ENCODE measurements around the gene AGMAT.

Gene AGMAT

DNA sequence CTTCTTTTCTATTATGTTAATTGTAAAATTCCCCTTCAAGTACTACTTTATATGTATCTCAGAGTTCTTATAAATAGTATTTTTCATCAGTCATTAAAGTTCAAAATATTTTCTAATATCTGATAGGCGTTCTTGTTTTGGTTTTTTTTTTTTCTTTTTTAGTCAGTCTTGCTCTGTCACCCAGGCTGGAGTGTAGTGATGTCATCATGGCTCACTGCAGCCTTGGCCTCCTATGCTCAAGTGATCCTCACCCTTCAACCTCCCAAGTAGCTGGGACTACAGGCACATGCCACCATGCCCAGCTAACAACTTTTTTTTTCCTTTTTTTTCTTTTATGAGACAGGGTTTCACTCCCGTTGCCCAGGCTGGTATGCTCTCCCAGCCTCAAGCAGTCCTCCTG is 27.3 kb downstream of the AGMAT start:
- DNase-seq, result no peak

- no peak for DNase-seq
Observed at GRCh38 chr1:15557008-15557407, 27.8 kb downstream of the AGMAT start.

GRCh38 chr1:15550573-15550972 is 34.3 kb downstream of the AGMAT start:
- no peak for DNase-seq

DNA sequence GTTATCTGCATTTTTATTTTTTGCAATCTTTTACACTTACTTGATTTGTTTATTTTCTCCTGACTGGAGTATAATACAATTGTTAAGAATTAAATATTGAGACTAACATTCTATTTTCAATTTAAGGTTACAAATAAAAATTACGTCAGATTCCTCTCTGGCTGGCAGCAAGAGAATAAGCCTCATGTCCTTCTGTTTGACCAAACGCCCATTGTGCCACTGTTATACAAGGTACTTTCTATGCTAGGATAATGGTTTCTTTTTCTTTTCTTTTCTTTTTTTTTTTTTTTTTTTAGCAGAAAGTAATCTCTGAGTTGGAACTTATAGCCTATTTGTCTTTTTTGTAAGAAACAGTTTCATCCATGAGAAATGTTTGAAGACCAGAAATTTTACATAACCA is 38.2 kb downstream of the AGMAT start:
- DNase-seq, result no peak

DNA sequence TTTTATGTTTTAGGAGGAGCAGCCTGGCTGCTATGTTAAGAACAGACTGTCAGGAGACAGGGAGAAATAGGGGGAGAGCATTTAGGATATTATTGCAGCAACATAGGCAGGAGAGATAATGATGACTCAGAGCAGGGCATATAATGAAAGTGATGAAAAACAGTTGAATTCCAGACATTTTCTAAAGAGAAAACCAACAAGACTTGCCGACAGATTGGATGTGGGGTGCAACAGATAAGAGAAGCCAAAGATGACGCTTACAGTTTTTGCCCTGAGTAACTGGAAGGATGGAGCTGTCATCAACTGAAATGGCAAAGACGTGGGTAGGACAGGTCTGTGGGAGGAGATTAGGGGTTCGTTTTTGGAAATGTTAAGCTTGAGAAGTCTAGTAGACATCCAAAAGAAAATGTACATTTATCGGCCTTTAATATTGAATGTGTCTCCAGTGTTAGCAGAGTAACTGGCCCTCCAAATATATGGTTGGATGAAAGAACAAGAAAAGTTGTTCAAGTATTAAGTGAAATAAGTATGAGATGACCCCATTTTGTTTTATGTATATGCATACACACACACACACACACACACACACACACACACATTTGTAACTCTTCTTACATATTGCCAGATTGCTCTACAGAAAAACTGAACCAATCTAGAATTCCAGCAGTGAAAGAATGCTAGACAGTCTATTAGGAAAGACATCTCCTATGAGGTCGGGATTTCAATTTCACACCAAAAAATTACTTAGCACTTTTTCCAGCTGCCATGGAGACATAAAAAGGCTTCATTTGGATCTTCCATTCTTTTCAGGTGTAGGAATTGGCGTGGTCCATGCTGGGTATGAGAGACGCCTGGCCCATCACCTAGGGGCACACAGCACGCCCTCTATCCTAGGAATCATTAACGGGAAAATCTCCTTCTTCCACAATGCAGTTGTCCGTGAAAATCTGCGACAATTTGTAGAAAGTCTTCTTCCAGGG is 41.0 kb downstream of the AGMAT start:
- no peak for DNase-seq

GRCh38 chr1:15543251-15543588 is 41.6 kb downstream of the AGMAT start:
- DNase-seq, result no peak

DNA sequence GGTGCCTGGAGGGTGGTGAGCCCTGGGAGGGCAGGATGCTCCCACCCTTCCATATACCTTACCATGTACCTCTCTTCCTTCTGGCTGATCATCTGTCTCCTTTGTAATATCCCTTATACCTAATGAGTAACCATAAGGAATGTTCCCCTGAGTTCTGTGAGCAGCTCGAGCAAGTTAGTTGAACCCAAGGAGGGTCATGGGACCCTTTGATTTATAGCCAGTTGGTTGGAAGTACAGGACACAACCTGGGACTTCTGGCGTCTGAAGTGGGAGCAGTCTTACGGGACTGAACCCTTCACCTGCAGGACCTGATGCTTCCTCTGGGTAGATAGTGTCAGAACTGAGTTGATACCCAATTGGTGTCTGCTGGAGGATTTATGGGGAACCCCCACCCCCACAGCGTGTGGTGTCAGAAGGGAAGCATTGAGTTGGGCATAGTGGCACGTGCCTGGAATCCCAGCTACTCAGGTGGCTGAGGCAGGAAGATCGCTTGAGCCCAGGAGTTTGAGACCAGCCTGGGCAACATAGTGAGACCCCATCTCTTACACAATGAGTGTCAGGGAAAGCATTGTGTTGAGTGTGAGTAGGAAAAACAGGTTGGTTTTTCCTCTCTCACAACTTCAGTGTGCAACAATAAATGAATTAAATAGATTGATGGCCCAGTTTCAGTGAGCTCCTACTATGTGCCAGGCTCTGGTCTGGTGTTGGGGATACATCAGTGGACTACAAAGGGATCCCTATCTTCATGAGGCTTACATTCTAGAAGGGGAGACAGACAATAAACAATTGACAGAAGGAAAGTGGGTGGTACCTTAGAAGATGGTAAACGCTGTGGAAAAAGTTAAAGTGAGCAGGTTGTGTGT is 42.2 kb downstream of the AGMAT start:
- DNase-seq, result no peak

DNA sequence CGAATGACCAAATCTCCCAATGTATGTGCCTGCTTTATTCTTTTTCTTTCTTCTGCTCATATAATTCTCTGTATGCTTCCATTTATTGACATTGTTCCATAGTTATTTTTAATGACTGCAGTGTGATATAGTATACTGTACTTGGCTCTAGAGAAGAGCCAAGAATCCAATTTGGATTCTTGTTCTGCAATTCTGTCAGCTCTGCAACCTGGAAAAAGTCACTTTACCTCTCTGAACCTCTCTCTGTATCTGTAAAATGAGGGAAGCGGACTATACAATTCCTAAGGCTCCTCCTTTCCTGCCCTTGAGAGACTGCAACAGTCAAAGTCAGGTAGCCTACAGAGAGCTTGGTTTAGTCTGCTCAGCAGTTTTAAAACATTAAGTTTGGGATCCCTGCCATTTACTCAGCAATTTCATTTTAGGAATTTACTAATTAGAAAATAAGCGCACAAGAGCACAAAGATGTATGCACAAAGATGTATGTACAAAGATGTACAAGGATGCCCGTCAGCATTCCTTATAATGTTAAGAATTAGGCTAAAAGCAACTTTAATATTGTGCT is 43.5 kb downstream of the AGMAT start:
- no peak for DNase-seq

DNA sequence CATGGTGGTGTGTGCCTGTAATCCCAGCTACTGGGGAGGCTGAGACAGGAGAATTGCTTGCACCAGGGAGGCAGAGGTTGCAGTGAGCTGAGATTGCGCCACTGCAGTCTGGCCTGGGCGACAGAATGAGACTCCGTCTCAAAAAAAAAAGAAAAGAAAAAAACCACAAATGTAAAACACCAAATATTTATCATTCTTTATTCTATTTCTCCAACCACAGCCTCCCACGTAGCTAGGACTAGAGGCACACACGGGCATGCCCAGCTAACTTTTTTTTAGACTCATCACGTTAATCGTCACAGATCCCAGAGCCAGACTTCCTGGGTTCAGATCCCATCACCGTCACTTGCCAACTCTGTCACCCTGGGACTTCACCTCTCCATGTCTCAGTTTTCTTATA is 44.7 kb downstream of the AGMAT start:
- no peak for DNase-seq

DNA sequence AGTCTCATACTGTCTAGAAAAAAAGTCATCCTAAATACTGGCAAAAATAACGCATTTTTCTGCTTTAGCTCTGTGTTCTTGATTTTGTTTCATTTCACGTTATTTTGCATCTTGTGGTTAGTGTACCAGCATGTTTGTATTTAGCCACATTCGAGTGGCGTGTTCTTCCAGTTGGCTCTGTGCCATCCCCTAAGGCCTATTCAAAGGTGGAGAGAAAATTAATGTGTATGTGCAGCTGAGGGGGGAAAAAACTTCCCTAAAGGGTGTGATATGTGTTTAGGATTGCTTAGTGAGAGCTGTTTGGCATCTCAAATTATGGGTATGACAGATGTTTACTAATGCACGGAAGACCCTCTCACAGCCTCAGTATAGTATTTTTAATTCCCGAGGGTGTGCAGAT is 46.1 kb downstream of the AGMAT start:
- DNase-seq, result no peak

GRCh38 chr1:15531682-15532081 is 53.2 kb downstream of the AGMAT start:
- no peak for DNase-seq

DNA sequence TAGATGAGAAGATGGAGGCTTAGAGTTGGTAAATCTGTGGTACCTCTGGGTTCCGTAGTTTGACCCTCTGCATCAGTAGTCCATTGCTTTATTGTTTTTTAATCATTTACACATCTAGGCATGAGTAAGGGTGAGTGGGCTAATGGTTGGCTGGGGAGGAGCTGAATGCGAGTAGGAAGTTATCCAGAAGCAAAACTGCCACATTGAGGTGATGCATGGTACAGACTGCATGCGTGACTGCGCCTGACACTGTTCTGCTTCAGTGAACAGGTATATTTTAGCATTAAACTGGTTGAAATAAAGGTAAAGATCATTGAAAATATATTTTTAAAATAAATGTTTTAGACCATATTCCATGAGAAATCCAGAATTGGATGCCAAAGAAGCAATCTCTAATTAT is 53.8 kb downstream of the AGMAT start:
- DNase-seq, result no peak

- peak; percentile 97 to 99 for DNase-seq
Observed at GRCh38 chr1:15526490-15527339, 58.1 kb downstream of the AGMAT start, which contains the start of gene DNAJC16. Gene DNAJC16, plus strand, starts transcription at chr1:15526848. Its CDS starts 2,258 bp downstream, at chr1:15529106.

DNA sequence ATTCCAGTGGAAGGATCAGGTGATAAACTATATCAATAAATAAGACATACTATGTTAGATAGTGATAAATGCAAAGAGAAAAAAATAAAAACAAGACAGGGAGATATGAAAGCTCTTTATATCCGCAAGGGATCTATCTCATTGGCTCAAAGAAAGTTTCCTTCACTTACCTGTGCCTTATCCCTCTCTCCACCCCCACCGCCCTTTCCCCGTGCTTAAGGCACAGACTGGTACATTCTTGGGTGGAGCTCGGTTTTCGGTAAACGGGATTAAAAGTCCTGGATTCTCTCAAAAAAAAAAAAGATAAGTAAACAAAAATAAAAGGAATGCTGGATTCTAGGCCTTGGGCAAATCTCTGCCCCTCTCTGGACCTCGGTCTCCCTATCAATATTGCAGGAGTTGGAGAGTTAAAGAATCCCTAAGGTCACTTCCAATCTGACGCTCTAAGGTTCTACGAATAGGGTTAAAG is 58.8 kb downstream of the AGMAT start:
- no peak for DNase-seq

GRCh38 chr1:15525050-15526020 is 59.5 kb downstream of the AGMAT start:
- DNase-seq, result peak; percentile 76 to 84

GRCh38 chr1:15524283-15525049 is 60.4 kb downstream of the AGMAT start:
- peak; percentile 84 to 91 for DNase-seq

- DNase-seq, result no peak
Observed at GRCh38 chr1:15524021-15524282, 60.9 kb downstream of the AGMAT start, which contains the start of gene CASP9. Gene CASP9, minus strand, starts transcription at chr1:15524215. Its CDS starts 15 bp downstream, at chr1:15524200.

GRCh38 chr1:15523104-15524020 is 61.5 kb downstream of the AGMAT start:
- no peak for DNase-seq

GRCh38 chr1:15522551-15522950 is 62.3 kb downstream of the AGMAT start:
- no peak for DNase-seq
